Ishikawa (cell line): ENCODE measurements around the gene KCTD13.

Experiments
- FOXM1 ChIP-seq: IDR thresholded peaks from 2 replicates; pipeline ENCODE4 v1.6.1; 2012; ENCODE audit warnings: low read depth, borderline replicate concordance
- RAD21 ChIP-seq: IDR thresholded peaks from 2 replicates; pipeline ENCODE4 v1.6.1; 2012; ENCODE audit warnings: low read depth
- YY1 ChIP-seq: IDR thresholded peaks from 2 replicates; pipeline ENCODE4 v1.6.1; 2012; ENCODE audit warnings: low read depth
- TF ChIP-seq, protein P1 (sequence below): IDR thresholded peaks from 2 replicates; pipeline ENCODE4 v1.6.1; 2012
- TF ChIP-seq, protein P2 (sequence below): IDR thresholded peaks from 2 replicates; pipeline ENCODE4 v1.6.1; 2012; ENCODE audit warnings: low read depth, mild to moderate bottlenecking

- TF ChIP-seq, protein P1, sequence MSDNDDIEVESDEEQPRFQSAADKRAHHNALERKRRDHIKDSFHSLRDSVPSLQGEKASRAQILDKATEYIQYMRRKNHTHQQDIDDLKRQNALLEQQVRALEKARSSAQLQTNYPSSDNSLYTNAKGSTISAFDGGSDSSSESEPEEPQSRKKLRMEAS = no peak
- TF ChIP-seq, protein P2, sequence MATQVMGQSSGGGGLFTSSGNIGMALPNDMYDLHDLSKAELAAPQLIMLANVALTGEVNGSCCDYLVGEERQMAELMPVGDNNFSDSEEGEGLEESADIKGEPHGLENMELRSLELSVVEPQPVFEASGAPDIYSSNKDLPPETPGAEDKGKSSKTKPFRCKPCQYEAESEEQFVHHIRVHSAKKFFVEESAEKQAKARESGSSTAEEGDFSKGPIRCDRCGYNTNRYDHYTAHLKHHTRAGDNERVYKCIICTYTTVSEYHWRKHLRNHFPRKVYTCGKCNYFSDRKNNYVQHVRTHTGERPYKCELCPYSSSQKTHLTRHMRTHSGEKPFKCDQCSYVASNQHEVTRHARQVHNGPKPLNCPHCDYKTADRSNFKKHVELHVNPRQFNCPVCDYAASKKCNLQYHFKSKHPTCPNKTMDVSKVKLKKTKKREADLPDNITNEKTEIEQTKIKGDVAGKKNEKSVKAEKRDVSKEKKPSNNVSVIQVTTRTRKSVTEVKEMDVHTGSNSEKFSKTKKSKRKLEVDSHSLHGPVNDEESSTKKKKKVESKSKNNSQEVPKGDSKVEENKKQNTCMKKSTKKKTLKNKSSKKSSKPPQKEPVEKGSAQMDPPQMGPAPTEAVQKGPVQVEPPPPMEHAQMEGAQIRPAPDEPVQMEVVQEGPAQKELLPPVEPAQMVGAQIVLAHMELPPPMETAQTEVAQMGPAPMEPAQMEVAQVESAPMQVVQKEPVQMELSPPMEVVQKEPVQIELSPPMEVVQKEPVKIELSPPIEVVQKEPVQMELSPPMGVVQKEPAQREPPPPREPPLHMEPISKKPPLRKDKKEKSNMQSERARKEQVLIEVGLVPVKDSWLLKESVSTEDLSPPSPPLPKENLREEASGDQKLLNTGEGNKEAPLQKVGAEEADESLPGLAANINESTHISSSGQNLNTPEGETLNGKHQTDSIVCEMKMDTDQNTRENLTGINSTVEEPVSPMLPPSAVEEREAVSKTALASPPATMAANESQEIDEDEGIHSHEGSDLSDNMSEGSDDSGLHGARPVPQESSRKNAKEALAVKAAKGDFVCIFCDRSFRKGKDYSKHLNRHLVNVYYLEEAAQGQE = no peak
- TF ChIP-seq RAD21 (no peak), FOXM1 (no peak), YY1 (no peak)
Observed at GRCh38 chr16:29974291-29975133, 48.5 kb upstream of the KCTD13 start.
